HepG2 (cell line): ENCODE data around the gene VWA7. TPM values are rescaled to one million over a fixed set of nuclear protein-coding genes. Genes with fewer than 3 reads are reported as not detected.

ENCODE experiments used
- DPF2 ChIP-seq: sonication (generic); formaldehyde crosslinking; IDR thresholded peaks from 2 replicates; pipeline ENCODE4 v1.4.0; 2020; ENCODE audit warnings: mild to moderate bottlenecking, low read depth, missing genetic modification reagents, borderline replicate concordance
- E2F5 ChIP-seq: sonication (generic); formaldehyde crosslinking; conservative IDR thresholded peaks from 2 replicates; pipeline ENCODE4 v1.4.0; 2020; ENCODE audit warnings: missing genetic modification reagents
- HNF4A ChIP-seq: sonication (generic); formaldehyde crosslinking; IDR thresholded peaks from 2 replicates; pipeline ENCODE4 v1.4.0; 2020; ENCODE audit warnings: missing genetic modification reagents
- PAXIP1 ChIP-seq: sonication (generic); formaldehyde crosslinking; conservative IDR thresholded peaks from 2 replicates; pipeline ENCODE4 v1.4.0; 2020; ENCODE audit warnings: mild to moderate bottlenecking, missing genetic modification reagents, moderate library complexity
- ZIK1 ChIP-seq: sonication (generic); formaldehyde crosslinking; IDR thresholded peaks from 2 replicates; pipeline ENCODE4 v1.5.0; 2020; ENCODE audit warnings: mild to moderate bottlenecking, low read depth, missing genetic modification reagents, borderline replicate concordance
- ZKSCAN5 ChIP-seq: sonication (generic); formaldehyde crosslinking; IDR thresholded peaks from 2 replicates; pipeline ENCODE4 v1.5.1; 2020; ENCODE audit warnings: mild to moderate bottlenecking, missing genetic modification reagents
- ZNF253 ChIP-seq: sonication (generic); formaldehyde crosslinking; IDR thresholded peaks from 2 replicates; pipeline ENCODE4 v1.8.0; 2022; ENCODE audit warnings: mild to moderate bottlenecking, missing genetic modification reagents, borderline replicate concordance
- ZNF335 ChIP-seq: sonication (generic); formaldehyde crosslinking; IDR thresholded peaks from 2 replicates; pipeline ENCODE4 v1.4.0; 2020; ENCODE audit warnings: missing genetic modification reagents
- ZNF382 ChIP-seq: sonication (generic); formaldehyde crosslinking; IDR thresholded peaks from 2 replicates; pipeline ENCODE4 v1.5.0; 2020; ENCODE audit warnings: missing genetic modification reagents, mild to moderate bottlenecking, borderline replicate concordance
- ZNF788 ChIP-seq: sonication (generic); formaldehyde crosslinking; IDR thresholded peaks from 2 replicates; pipeline ENCODE4 v1.5.0; 2020; ENCODE audit warnings: mild to moderate bottlenecking, missing genetic modification reagents, borderline replicate concordance
- polyA plus RNA-seq, 8 experiments: library from polyadenylated mRNA; depleted of rRNA in 3 of 8; stranded (reverse) in 7 of 8; unstranded in 1 of 8; fragments of >200 nt; fragmentation: Illumina TruSeq in 4 of 8; extraction: Trizol in 4 of 8; gene quantifications; 2 replicates each; pipeline versions ENCODE4 v1.2.1 to v1.2.3, GENCODE V29; 2011 to 2016; ENCODE audit warnings: low read depth in 4 of 8, missing spikeins in 1 of 8, mixed read lengths in 1 of 8; ENCODE audit not compliant: insufficient read depth in 1 of 8
- total RNA-seq, 5 experiments: library from RNA; depleted of rRNA; stranded (reverse); fragments of >200 nt; fragmentation: Illumina TruSeq; extraction: Trizol; gene quantifications; 2 replicates each; pipeline ENCODE4 v1.2.3, GENCODE V29; 2016; ENCODE audit warnings: low read depth in 1 of 5
- TF ChIP-seq, protein P1 (sequence below): sonication (generic); formaldehyde crosslinking; IDR thresholded peaks from 2 replicates; pipeline ENCODE4 v1.8.0; 2022; ENCODE audit warnings: mild to moderate bottlenecking, missing genetic modification reagents
- TF ChIP-seq, protein P2 (sequence below): IDR thresholded peaks from 2 replicates; pipeline ENCODE4 v1.6.1; 2016; ENCODE audit warnings: missing biosample characterization, missing genetic modification reagents, low read depth
- TF ChIP-seq, protein P3 (sequence below): sonication (generic); formaldehyde crosslinking; IDR thresholded peaks from 2 replicates; pipeline ENCODE4 v1.4.0; 2020; ENCODE audit warnings: missing genetic modification reagents
- TF ChIP-seq, protein P4 (sequence below): IDR thresholded peaks from 2 replicates; pipeline ENCODE4 v1.6.1; 2016; ENCODE audit warnings: missing compliant biosample characterization, missing genetic modification reagents, borderline replicate concordance

VWA7 gene
- total and polyA plus RNA-seq, 2 of the 13 experiments (the other 11 are each of a cell fraction or from before 2014, with no cell fraction given): 0.86 to 3.3 TPM

- TF ChIP-seq, protein P1, sequence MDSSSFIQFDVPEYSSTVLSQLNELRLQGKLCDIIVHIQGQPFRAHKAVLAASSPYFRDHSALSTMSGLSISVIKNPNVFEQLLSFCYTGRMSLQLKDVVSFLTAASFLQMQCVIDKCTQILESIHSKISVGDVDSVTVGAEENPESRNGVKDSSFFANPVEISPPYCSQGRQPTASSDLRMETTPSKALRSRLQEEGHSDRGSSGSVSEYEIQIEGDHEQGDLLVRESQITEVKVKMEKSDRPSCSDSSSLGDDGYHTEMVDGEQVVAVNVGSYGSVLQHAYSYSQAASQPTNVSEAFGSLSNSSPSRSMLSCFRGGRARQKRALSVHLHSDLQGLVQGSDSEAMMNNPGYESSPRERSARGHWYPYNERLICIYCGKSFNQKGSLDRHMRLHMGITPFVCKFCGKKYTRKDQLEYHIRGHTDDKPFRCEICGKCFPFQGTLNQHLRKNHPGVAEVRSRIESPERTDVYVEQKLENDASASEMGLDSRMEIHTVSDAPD (CRISPR knock-in tag): no peak
- TF ChIP-seq ZKSCAN5 (CRISPR knock-in tag): no peak
- TF ChIP-seq HNF4A (CRISPR knock-in tag): peak; percentile 49
- no peak for TF ChIP-seq ZNF382 (CRISPR knock-in tag)
- TF ChIP-seq ZNF253 (CRISPR knock-in tag): no peak
- TF ChIP-seq, protein P2, sequence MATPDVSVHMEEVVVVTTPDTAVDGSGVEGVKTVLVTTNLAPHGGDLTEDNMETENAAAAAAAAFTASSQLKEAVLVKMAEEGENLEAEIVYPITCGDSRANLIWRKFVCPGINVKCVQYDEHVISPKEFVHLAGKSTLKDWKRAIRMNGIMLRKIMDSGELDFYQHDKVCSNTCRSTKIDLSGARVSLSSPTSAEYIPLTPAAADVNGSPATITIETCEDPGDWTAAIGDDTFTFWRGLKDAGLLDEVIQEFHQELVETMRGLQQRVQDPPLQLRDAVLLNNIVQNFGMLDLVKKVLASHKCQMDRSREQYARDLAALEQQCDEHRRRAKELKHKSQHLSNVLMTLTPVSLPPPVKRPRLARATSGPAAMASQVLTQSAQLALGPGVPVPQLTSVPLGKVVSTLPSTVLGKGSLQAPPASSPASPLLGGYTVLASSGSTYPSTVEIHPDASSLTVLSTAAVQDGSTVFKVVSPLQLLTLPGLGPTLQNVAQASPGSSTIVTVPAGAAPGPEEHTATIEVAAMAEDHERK (CRISPR knock-in tag): no peak
- TF ChIP-seq, protein P3, sequence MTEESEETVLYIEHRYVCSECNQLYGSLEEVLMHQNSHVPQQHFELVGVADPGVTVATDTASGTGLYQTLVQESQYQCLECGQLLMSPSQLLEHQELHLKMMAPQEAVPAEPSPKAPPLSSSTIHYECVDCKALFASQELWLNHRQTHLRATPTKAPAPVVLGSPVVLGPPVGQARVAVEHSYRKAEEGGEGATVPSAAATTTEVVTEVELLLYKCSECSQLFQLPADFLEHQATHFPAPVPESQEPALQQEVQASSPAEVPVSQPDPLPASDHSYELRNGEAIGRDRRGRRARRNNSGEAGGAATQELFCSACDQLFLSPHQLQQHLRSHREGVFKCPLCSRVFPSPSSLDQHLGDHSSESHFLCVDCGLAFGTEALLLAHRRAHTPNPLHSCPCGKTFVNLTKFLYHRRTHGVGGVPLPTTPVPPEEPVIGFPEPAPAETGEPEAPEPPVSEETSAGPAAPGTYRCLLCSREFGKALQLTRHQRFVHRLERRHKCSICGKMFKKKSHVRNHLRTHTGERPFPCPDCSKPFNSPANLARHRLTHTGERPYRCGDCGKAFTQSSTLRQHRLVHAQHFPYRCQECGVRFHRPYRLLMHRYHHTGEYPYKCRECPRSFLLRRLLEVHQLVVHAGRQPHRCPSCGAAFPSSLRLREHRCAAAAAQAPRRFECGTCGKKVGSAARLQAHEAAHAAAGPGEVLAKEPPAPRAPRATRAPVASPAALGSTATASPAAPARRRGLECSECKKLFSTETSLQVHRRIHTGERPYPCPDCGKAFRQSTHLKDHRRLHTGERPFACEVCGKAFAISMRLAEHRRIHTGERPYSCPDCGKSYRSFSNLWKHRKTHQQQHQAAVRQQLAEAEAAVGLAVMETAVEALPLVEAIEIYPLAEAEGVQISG (CRISPR knock-in tag): 0 out of 2 replicates have a peak, but pooled peaks have one; percentile 6
- TF ChIP-seq ZNF788 (CRISPR knock-in tag): no peak
- peak; percentile 88 for TF ChIP-seq PAXIP1
- TF ChIP-seq, protein P4, sequence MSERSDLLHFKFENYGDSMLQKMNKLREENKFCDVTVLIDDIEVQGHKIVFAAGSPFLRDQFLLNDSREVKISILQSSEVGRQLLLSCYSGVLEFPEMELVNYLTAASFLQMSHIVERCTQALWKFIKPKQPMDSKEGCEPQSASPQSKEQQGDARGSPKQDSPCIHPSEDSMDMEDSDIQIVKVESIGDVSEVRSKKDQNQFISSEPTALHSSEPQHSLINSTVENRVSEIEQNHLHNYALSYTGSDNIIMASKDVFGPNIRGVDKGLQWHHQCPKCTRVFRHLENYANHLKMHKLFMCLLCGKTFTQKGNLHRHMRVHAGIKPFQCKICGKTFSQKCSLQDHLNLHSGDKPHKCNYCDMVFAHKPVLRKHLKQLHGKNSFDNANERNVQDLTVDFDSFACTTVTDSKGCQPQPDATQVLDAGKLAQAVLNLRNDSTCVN (CRISPR knock-in tag): no peak
- peak; percentile 47; the same call in 1 of the 2 replicates for TF ChIP-seq DPF2
- peak; percentile 17 for TF ChIP-seq ZNF335 (CRISPR knock-in tag)
- no peak for TF ChIP-seq E2F5 (CRISPR knock-in tag)
- no peak for TF ChIP-seq ZIK1 (CRISPR knock-in tag)
Observed at GRCh38 chr6:31819871-31820299, 42.8 kb upstream of the VWA7 start (continued).
